Sigmoid colon (tissue), 7 donors: Measurements from ENCODE around the gene APOO. TPM values are rescaled to one million over a fixed set of nuclear protein-coding genes. Genes with fewer than 3 reads are reported as not detected.
"Not testable (repeated sequence)": the region's sequence is repeated elsewhere in the genome, so short reads cannot be mapped to it uniquely, and the experiment has no call there.

ENCODE experiments used
- DNase-seq: peaks from one replicate; pipeline ENCODE4 v3.0.0-alpha.2; 2019
- H3K27ac ChIP-seq, 4 donors: fragments of 200-600 bp; sonication (generic); one replicate each; pipeline ENCODE4 v1.5.1; 2016 to 2019; ENCODE audit warnings: mild to moderate bottlenecking in 1 of 4
- H3K27me3 ChIP-seq, 3 donors: fragments of 200-600 bp; sonication (generic); one replicate each; pipeline ENCODE4 v1.5.1; 2019; ENCODE audit warnings: mild to moderate bottlenecking in 1 of 3
- H3K36me3 ChIP-seq, 4 donors: fragments of 200-600 bp; sonication (generic); one replicate each; pipeline ENCODE4 v1.5.1; 2016 to 2019
- H3K4me1 ChIP-seq, 4 donors: fragments of 200-600 bp; sonication (generic); one replicate each; pipeline ENCODE4 v1.5.1; 2017 to 2019
- H3K4me3 ChIP-seq, 4 donors: fragments of 200-600 bp; sonication (generic); one replicate each; pipeline ENCODE4 v1.5.1; 2017 to 2019; ENCODE audit warnings: mild to moderate bottlenecking in 2 of 4, moderate library complexity in 1 of 4
- H3K9me3 ChIP-seq, 4 donors: fragments of 200-600 bp in 3 of 4; sonication (generic) in 3 of 4; one replicate each; pipeline versions ENCODE4 v1.5.1 to v1.6.1; 2013 to 2019
- CTCF ChIP-seq, 4 experiments: fragments of 450-650 bp in 3 of 4; fragments of 200-600 bp in 1 of 4; IDR thresholded peaks; one replicate each; pipeline ENCODE4 v1.5.1; 2016 to 2019; ENCODE audit warnings: antibody characterized with exemption in 4 of 4, mild to moderate bottlenecking in 3 of 4, moderate library complexity in 2 of 4
- EP300 ChIP-seq, 4 donors: sonication (generic); formaldehyde crosslinking; IDR thresholded peaks; one replicate each; pipeline ENCODE4 v1.6.1; 2017; ENCODE audit warnings: antibody characterized with exemption in 4 of 4
- POLR2A ChIP-seq, 2 donors: fragments of 450-650 bp; IDR thresholded peaks; one replicate each; pipeline ENCODE4 v1.6.1; 2016; ENCODE audit warnings: antibody characterized with exemption in 2 of 2, mild to moderate bottlenecking in 2 of 2, moderate library complexity in 2 of 2
- POLR2AphosphoS5 ChIP-seq, 4 donors: sonication (generic); formaldehyde crosslinking; IDR thresholded peaks; one replicate each; pipeline ENCODE4 v1.6.1; 2017; ENCODE audit warnings: antibody characterized with exemption in 4 of 4
- WGBS, 2 donors: extraction: QIAGEN DNeasy Blood & Tissue Kit; methylation state at CpG; one replicate each; pipeline ENCODE4 v1.1.7; 2013; 5-methylcytosine and 5-hydroxymethylcytosine counted together
- intact Hi-C: fragments of 100-400 bp; cut with DNase I; formaldehyde crosslinking; loops from one replicate; pipeline ENCODE4 v1.15.1; 2023
- polyA plus RNA-seq, 3 donors: library from polyadenylated mRNA; stranded (reverse); fragments of 200-250 nt; gene quantifications; one replicate each; pipeline ENCODE4 v1.2.3, GENCODE V29; 2013
- total RNA-seq, 4 donors: library from RNA; depleted of rRNA; stranded (reverse); fragments of >200 nt; gene quantifications; one replicate each; pipeline ENCODE4 v1.1.0, GENCODE V29; 2016
- donor health status: healthy with polysubstance abuse.
- donor health status: Bipolar disorder and iron deficiency.
- donor health status: healthy.

The APOO gene
- total and polyA plus RNA-seq, 7 donors, result 6.1 to 27.0 (median 10.2) TPM

- no peak for TF ChIP-seq CTCF (IDR thresholded peaks at IDR 0.05)
- no peak for TF ChIP-seq EP300 (IDR thresholded peaks at IDR 0.05)
- TF ChIP-seq POLR2AphosphoS5 (IDR thresholded peaks at IDR 0.05), result no peak
- no peak for TF ChIP-seq POLR2A (IDR thresholded peaks at IDR 0.05)
- Histone ChIP-seq H3K4me1 (peaks cover 0 to 24% (median 4%) of the 10 kb centered on the region in 4 donors), H3K27me3 (no peaks in the 10 kb centered on the region), H3K27ac (no peak overlapping the region), H3K9me3 (no peaks in the 10 kb centered on the region), H3K36me3 (no peaks in the 10 kb centered on the region), H3K4me3 (no peak overlapping the region)
- WGBS, 2 donors, result 55 to 74% methylated on average over 2 of the region's 2 CpGs
- intact Hi-C loops, result no loop called here
- DNase-seq, result no peak
Observed at GRCh38 chrX:23896981-23897380, 10.8 kb downstream of the APOO start.

- H3K27me3 ChIP-seq, H3K4me3 ChIP-seq, H3K36me3 ChIP-seq, H3K27ac ChIP-seq, DNase-seq, H3K9me3 ChIP-seq, intact Hi-C loops: not testable (repeated sequence)
- H3K4me1 ChIP-seq, result peaks cover 0 to 19% (median 4%) of the 10 kb centered on the region in 4 donors
- 73 to 86% methylated on average over 4 of the region's 4 CpGs for WGBS, 2 donors
Observed at GRCh38 chrX:23896539-23896938, 11.2 kb downstream of the APOO start.

GRCh38 chrX:23894993-23895392 lies 12.7 kb downstream of the APOO start:
- DNase-seq, result not testable (repeated sequence)
- H3K4me1 ChIP-seq, result peaks cover 0 to 12% (median 4%) of the 10 kb centered on the region in 4 donors

GRCh38 chrX:23890933-23891332 lies 16.8 kb downstream of the APOO start:
- intact Hi-C loops, result no loop called here
- no peak overlapping the region for H3K4me3 ChIP-seq
- TF ChIP-seq EP300 (IDR thresholded peaks at IDR 0.05) (no peak), CTCF (IDR thresholded peaks at IDR 0.05) (no peak), POLR2A (IDR thresholded peaks at IDR 0.05) (no peak), POLR2AphosphoS5 (IDR thresholded peaks at IDR 0.05) (no peak)

More at GRCh38 chrX:23894993-23895392, 12.7 kb downstream of the APOO start:
- H3K27ac ChIP-seq, intact Hi-C loops, H3K36me3 ChIP-seq, H3K9me3 ChIP-seq, H3K4me3 ChIP-seq, H3K27me3 ChIP-seq: not testable (repeated sequence)
- WGBS, 2 donors, result 53 to 85% methylated on average over 6 of the region's 6 CpGs

GRCh38 chrX:23888887-23889501 lies 18.7 kb downstream of the APOO start:
- 66 to 84% methylated on average over 3 of the region's 3 CpGs for WGBS, 2 donors
- DNase-seq, result no peak
- Histone ChIP-seq H3K4me1 (peaks cover 0 to 1% (median 0%) of the 10 kb centered on the region in 4 donors), H3K4me3 (no peak overlapping the region), H3K27me3 (no peaks in the 10 kb centered on the region), H3K27ac (peak overlapping the region in 2 of 4 donors; percentile 10 to 46), H3K36me3 (no peaks in the 10 kb centered on the region), H3K9me3 (no peaks in the 10 kb centered on the region)
- TF ChIP-seq POLR2AphosphoS5 (IDR thresholded peaks at IDR 0.05) (no peak), EP300 (IDR thresholded peaks at IDR 0.05) (no peak), POLR2A (IDR thresholded peaks at IDR 0.05) (no peak), CTCF (IDR thresholded peaks at IDR 0.05) (no peak)
- intact Hi-C loops, result no loop called here

More at GRCh38 chrX:23890933-23891332, 16.8 kb downstream of the APOO start:
- no peaks in the 10 kb centered on the region for H3K27me3 ChIP-seq
- no peaks in the 10 kb centered on the region for H3K4me1 ChIP-seq
- no peaks in the 10 kb centered on the region for H3K9me3 ChIP-seq
- H3K27ac ChIP-seq, result no peak overlapping the region
- no peaks in the 10 kb centered on the region for H3K36me3 ChIP-seq
- WGBS, 2 donors, result 96 to 99% methylated on average over 4 of the region's 4 CpGs
- DNase-seq, result no peak

- intact Hi-C loops, result no loop called here
- Histone ChIP-seq H3K9me3 (no peaks in the 10 kb centered on the region), H3K27ac (no peak overlapping the region), H3K36me3 (no peaks in the 10 kb centered on the region), H3K4me3 (no peak overlapping the region), H3K27me3 (no peaks in the 10 kb centered on the region), H3K4me1 (peaks cover 0 to 7% (median 0%) of the 10 kb centered on the region in 4 donors)
- 28 to 74% methylated on average over 4 of the region's 4 CpGs for whole genome bisulfite sequencing, 2 donors
- DNase-seq, result no peak
- TF ChIP-seq POLR2A (IDR thresholded peaks at IDR 0.05), result no peak
Observed at GRCh38 chrX:23887918-23888317, 19.8 kb downstream of the APOO start.
